Testis (tissue), 3 donors: ENCODE measurements around the gene PUS7L. TPM values are rescaled to one million over a fixed set of nuclear protein-coding genes. Genes with fewer than 3 reads are reported as not detected.

Experiments
- DNase-seq: peaks from one replicate; pipeline ENCODE4 v3.0.0-alpha.2; 2019
- H3K27ac ChIP-seq, 2 donors: fragments of 200-600 bp; sonication (generic); one replicate each; pipeline ENCODE4 v1.5.1; 2019
- H3K27me3 ChIP-seq: fragments of 200-600 bp; sonication (generic); one replicate; pipeline ENCODE4 v1.5.1; 2019
- H3K36me3 ChIP-seq: fragments of 200-600 bp; sonication (generic); one replicate; pipeline ENCODE4 v1.5.1; 2017; ENCODE audit warnings: low read depth; ENCODE audit errors: missing control alignments
- H3K4me1 ChIP-seq: fragments of 200-600 bp; sonication (generic); one replicate; pipeline ENCODE4 v1.5.1; 2019
- H3K4me3 ChIP-seq, 2 donors: fragments of 200-600 bp; sonication (generic); one replicate each; pipeline ENCODE4 v1.5.1; 2017 to 2019
- H3K9me3 ChIP-seq: fragments of 200-600 bp; sonication (generic); one replicate; pipeline ENCODE4 v1.5.1; 2017
- CTCF ChIP-seq, 3 experiments: fragments of 450-650 bp in 2 of 3; fragments of 200-600 bp in 1 of 3; sonication (generic) in 1 of 3; IDR thresholded peaks; one replicate each; pipeline ENCODE4 v1.5.1; 2016 to 2019; ENCODE audit warnings: antibody characterized with exemption in 3 of 3, mild to moderate bottlenecking in 2 of 3, moderate library complexity in 1 of 3
- POLR2A ChIP-seq: fragments of 450-650 bp; IDR thresholded peaks from one replicate; pipeline ENCODE4 v1.6.1; 2017; ENCODE audit warnings: antibody characterized with exemption, mild to moderate bottlenecking, moderate library complexity
- WGBS, 2 donors: methylation state at CpG; one replicate each; pipeline ENCODE4 v1.1.5; 2018; 5-methylcytosine and 5-hydroxymethylcytosine counted together
- intact Hi-C: fragments of 100-400 bp; cut with DNase I; formaldehyde crosslinking; loops from one replicate; pipeline ENCODE4 v1.15.1; 2023; ENCODE audit warnings: low total_unique reads
- polyA plus RNA-seq: library from polyadenylated mRNA; stranded (reverse); fragments of 350-450 nt; fragmentation: Illumina TruSeq; extraction: RNeasy Lipid Tissue Mini Kit (QIAGEN cat#74804); gene quantifications from one replicate; pipeline ENCODE4 v1.2.3, GENCODE V29; 2014; ENCODE audit warnings: low read depth, low replicate concordance; ENCODE audit not compliant: insufficient read depth
- total RNA-seq, 2 donors: library from RNA; depleted of rRNA; stranded (reverse); fragments of >200 nt; gene quantifications; one replicate each; pipeline ENCODE4 v1.2.3, GENCODE V29; 2016

The PUS7L gene
- total and polyA plus RNA-seq, 3 donors from 2014 or later = 3.0 to 11.0 (median 9.7) TPM

- WGBS, 2 donors = 67 to 91% methylated on average over 1 to 6 of the region's 6 CpGs
- H3K27ac ChIP-seq = no peak overlapping the region
- H3K27me3 ChIP-seq = no peaks in the 10 kb centered on the region
- no peak for DNase-seq
- no peak for TF ChIP-seq POLR2A
- no peak for TF ChIP-seq CTCF (IDR thresholded peaks at IDR 0.05)
- H3K4me1 ChIP-seq = no peaks in the 10 kb centered on the region
- intact Hi-C loops = no loop called here
- H3K4me3 ChIP-seq = no peak overlapping the region
- H3K9me3 ChIP-seq = no peaks in the 10 kb centered on the region
- no peaks in the 10 kb centered on the region for H3K36me3 ChIP-seq
Measured at GRCh38 chr12:43675048-43675904, 83.3 kb downstream of the PUS7L start.

GRCh38 chr12:43669373-43669772 is 89.2 kb downstream of the PUS7L start:
- WGBS, 2 donors = 86 to 88% methylated on average over 2 of the region's 2 CpGs
- Histone ChIP-seq H3K27ac (no peak overlapping the region), H3K36me3 (no peaks in the 10 kb centered on the region), H3K9me3 (no peaks in the 10 kb centered on the region), H3K4me1 (no peaks in the 10 kb centered on the region), H3K4me3 (no peak overlapping the region), H3K27me3 (no peaks in the 10 kb centered on the region)
- no peak for TF ChIP-seq POLR2A
- TF ChIP-seq CTCF (IDR thresholded peaks at IDR 0.05) = no peak
- intact Hi-C loops = no loop called here
- DNase-seq = no peak

Other genes with a start within 250 kb of the PUS7L start
- 1 to 10 TPM; 1.1 to 1.5 TPM for gene ADAMTS20, start 206.6 kb downstream of the PUS7L start, total RNA-seq
- gene ADAMTS20, start 206.6 kb downstream of the PUS7L start, polyA plus RNA-seq = 0.26 TPM
- 10 to 100 TPM; 16.4 to 19.6 TPM for gene IRAK4, start 161 bp upstream of the PUS7L start, total RNA-seq
- 14.0 TPM for gene IRAK4, start 161 bp upstream of the PUS7L start, polyA plus RNA-seq
- gene TWF1, start 47.5 kb upstream of the PUS7L start, total RNA-seq = 10 to 100 TPM; 35.7 to 39.1 TPM
- 28.9 TPM for gene TWF1, start 47.5 kb upstream of the PUS7L start, polyA plus RNA-seq
- 10 to 100 TPM; 14.8 to 17.7 TPM for gene TMEM117, start 77.3 kb upstream of the PUS7L start, total RNA-seq
- 6.1 TPM for gene TMEM117, start 77.3 kb upstream of the PUS7L start, polyA plus RNA-seq